Measurements from ENCODE around the gene TGM6.
A peak's percentile ranks its signal among the peaks of the same experiment; 100 is the strongest.

TGM6 gene

DNA sequence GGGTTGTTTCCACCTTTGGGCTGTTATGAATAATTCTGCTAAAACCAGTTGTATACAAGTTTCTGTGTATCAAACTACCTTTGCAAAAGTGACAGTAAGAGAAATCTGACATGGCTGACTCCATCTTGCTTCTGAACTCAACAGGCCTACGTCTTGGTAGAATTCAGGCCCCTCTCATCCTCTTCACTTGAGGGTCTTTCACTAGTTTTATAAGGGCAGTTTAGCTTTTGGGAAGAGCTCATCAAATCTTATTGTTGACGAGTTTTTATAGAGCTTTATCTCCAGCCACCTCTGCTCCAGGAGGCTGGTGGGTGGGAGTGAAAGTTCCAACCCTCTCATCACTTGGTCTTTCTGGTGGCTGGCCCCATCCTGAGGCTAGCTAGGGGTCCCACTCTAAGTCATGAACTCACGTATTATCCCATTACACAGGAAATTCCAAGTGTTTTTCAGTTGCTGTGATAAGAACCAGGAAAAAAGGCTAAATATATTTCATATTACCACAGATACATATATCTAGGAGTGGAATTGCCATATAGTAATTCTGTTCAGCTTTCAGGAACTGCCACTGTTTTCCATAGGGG is 78.3 kb downstream of the TGM6 start:
- no peak for DNase-seq (ENCODE audit: low read depth)

DNA sequence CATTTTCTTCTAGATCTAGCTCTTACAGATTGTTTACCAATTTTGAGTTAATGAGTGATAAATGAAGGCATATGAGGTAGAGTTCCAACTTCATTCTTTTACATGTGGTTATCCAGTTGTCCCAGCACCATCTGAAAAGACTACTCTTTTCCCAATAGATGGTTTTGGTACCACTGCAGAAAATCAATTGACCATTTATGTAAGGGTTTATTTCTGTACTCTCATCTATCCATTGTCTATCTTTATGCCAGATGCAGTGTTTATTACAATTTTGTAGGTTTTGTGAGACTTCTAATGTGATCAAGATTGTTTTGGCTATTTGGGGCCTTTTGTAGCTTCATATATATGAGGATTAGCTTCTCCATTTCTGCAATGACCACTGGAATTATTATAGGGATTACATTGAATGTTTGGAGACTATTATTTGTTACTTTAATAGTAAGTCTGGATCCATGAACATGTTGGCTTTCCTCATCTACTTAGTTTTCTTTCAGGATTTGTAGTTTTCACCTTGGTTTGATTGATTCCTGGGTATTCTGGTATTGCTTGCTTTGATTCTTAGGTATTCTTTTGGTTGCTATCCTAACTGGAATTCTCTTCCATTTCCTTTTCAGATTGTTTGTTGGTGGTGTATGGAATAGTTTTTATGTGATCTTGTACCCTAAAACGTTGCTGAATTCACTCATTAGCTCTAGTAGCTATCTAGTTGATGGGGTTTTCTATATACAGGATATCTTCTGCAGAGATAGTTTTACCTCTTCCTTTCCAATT is 79.5 kb downstream of the TGM6 start:
- DNase-seq (ENCODE audit: low read depth): no peak

DNA sequence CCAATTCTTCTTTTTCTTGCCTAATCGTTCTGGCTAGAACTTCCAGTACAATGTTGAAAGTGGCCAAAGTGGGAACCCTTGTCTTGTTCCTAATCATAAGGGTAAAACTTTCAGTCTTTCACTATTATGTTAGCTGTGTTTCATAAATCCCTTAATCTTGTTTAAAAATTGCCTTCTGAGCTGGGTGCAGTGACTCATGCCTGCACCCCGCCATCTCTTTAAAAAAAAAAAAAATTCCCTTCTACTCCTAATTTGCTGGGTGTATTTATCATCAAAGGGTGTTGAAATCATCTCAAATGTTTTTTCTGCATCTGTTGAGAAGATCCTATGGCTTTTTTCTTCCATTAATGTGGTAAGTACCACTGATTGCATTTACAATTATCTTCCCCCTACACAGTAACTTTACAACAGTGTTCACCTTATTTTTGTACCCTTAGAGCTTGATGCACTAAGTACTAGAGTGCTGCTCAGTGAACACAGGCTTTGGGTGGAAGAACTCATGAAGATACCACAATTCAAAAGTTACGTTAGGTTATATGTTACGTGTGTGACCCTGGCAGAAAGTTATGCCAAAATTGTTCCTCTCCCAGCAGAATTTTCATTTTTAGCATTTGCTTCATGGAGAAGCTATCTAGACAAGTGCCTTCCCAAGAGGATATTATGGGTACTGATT is 80.2 kb downstream of the TGM6 start:
- DNase-seq (ENCODE audit: low read depth): no peak

DNA sequence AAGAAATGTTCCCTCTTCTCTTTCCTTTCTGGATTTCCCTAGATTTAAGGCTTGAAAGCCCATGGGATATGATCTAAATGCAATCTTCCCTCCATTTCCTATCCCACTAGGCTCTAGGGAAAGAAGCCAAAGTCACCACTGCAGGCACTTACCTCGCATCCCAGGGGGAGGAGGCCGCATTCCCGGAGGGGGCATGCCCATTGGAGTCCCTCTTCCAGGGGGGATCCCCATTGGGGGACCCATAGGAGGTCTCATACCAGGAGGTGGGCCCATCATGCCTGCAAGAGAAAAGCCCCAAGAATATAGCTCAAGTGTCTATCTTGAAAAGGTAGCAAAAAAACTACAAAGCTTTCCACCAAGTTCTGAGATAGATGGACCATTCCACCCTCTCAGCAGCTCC is 81.8 kb downstream of the TGM6 start:
- DNase-seq (ENCODE audit: low read depth): no peak

DNA sequence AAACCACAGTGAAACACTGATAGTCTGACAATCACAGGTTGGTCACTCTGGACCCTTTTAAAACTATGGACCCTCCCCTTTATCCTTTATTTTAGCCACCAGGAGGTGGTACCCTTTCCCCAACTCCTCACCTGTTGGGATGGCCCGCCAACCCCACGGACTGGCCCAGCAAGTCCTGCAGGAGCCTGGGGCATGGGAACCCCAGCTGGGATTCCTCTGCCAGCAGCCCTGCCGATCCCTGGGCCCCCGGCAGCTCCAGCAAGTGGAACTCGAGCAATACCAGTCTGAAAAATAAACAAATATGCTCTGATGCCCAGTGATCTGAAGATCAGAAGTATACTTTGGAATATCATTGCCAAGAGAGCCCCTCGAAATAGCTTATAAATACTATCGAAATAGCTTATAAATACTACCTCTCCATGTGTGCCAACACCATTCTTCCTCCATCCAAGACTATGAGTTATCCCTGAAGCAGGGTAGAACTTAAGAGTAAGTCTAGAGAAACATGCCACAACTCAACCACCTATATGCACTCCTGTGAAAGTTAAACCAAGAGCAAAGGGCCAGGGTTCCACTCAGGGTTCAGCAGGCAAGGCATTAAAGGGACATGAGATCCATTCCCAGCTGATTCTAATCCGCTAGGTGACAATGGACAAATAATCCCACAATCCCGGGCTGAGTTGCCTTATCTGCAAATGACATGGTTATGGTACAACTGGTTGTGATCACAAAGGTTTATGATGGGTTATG is 83.1 kb downstream of the TGM6 start:
- DNase-seq (ENCODE audit: low read depth): no peak

DNA sequence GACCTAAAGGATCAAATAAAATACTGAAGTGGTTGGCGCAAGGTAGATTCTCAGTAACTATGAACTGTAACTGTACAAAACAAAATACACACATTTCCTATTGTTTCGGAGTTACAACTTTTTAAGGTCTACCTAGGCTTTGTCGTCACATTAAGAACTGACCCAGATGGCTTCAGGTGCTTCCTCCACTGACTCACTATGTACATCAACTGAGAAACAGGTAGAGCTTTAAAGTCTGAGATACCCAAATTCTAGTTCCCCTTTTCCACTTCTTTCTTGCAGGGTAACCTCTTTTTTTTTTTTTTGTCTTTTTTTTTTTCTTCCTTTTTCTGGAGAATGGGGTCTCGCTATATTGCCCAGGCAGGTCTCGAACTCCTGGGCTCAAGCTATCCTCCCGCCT is 84.4 kb downstream of the TGM6 start:
- no peak for DNase-seq (ENCODE audit: low read depth)

DNA sequence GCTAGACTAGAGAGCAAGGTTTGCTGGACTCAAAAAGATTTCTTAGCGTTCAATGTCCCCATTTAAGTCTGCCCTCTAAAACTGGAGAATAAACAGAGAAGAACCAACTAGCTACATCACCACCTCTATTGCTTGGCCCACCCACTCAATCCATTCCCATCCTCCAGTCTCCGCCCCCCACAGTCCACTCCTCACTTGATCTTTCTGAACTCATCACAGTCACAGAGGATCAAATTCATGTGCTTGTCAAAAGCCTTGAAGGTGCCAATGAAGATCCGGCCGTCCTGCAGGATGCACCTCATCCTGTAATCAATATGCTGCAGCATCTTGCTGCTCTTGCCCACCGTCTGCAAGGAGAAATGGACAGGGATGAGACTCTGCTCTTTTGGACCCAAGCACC is 86.7 kb downstream of the TGM6 start:
- no peak for DNase-seq (ENCODE audit: low read depth)

DNA sequence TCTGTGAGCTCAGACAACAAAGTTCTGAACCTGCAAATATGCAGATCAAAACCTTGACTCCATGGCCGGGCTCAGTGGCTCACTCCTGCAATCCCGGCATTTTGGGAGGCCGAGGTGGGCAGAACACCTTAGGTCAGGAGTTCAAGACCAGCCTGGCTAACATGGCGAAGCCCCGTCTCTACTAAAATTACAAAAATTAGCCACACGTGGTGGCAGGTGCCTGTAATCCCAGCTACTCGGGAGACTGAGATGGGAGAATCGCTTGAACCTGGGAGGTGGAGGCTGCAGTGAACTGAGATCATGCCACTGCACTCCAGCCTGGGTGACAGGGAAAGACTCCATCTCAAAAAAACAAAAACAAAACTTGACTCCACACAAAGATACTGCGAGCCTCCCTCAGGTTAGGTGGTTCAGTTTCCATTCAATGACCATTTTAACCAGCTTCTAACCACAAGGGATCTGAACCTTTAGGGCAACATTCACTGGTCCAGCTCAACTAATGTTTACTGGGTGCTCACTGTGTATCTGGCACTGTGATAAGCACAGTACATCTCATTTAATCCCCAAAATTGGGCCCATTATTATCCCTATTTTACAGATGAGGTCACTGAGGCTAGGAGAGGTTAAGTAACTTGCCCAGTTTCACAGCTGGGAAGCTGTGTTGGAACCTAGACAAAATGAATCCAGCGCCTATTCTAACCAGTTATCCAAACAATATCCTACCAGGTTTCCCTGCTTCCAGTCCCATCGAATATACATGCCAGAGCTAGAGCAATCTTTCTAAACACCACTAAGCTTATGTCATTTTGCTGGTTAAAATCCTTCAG is 88.1 kb downstream of the TGM6 start:
- no peak for DNase-seq (ENCODE audit: low read depth)

DNA sequence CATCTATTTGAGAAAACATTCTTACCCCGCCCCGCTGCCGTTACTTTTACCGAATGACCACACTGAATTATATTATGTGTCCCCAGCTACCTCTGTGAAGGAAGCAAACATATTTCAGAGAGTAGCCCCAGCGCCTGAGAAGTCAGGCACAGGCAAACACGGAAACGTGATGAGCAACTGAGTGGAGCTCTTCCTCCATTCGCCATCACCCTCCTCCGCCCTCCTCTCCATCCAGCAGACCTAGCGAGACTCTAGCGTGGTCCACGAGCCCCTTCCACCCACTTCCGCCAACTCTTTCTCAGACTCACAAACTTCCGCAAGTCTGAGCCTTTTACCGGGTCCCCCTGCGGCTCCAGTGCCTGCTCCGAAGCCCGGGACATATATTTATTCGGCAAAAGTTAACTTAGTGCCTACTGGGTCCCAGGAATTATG is 89.3 kb downstream of the TGM6 start:
- no peak for DNase-seq (ENCODE audit: low read depth)

DNA sequence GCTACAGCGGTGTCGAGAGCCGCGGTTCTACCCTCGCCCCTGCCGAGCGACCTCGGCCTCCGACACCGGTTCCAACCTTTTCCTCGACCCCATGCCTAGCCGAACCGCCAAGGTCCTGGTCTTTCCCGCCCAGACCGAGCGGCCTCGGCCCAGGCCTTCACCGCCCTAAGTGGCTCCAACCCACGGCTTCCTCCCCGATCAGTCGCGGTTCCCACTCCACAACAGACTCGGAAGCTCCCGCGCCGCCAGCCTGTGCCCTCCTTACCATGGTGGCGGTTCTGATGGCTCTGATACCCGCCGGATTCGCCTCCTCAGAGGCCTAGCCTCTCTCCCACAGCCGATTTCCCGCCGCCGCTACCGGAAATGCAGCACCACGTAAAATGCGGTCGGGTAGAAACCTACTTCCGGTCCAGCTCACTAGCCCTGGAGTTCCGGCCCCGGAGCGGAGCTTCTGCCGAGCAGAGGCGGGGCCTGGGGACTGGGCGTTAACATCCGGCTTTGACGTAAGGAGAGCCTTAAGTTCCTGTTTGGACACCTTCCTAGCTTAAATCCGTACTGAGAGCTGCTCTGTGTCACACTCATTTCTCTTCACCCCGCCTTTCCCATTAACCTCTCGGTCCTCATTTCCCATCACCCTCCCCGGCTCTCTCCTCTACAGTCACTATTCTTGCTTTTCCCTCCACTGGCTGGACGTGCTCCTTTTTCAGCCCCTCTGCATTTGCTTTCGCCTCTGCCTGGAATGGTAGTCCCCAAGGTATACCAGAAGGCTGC is 89.9 kb downstream of the TGM6 start, which contains the start of gene SNRPB:
Gene SNRPB, minus strand, starts transcription at position 367 of the 771 bp plus-strand sequence. Its CDS starts 99 bp downstream, at position 268.
- DNase-seq (ENCODE audit: low read depth): peak; percentile 98

DNA sequence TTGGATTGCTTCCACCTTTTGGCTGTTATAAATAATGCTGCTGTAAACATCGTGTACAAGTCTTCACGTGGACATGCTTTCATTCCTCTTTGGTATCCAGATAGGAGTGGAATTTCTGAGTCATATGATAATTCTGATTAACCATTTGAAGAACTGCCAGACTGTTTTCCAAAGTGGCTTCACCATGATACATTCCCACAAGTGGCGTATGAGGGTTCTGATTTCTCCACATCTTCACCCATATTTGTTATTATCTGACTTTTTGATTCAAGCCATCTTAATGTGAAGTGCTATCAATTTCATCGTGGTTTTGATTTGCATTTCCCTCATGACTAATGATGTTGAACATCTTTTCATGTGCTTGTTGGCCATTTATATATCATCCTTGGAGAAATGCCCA is 92.8 kb downstream of the TGM6 start:
- no peak for DNase-seq (ENCODE audit: low read depth)

DNA sequence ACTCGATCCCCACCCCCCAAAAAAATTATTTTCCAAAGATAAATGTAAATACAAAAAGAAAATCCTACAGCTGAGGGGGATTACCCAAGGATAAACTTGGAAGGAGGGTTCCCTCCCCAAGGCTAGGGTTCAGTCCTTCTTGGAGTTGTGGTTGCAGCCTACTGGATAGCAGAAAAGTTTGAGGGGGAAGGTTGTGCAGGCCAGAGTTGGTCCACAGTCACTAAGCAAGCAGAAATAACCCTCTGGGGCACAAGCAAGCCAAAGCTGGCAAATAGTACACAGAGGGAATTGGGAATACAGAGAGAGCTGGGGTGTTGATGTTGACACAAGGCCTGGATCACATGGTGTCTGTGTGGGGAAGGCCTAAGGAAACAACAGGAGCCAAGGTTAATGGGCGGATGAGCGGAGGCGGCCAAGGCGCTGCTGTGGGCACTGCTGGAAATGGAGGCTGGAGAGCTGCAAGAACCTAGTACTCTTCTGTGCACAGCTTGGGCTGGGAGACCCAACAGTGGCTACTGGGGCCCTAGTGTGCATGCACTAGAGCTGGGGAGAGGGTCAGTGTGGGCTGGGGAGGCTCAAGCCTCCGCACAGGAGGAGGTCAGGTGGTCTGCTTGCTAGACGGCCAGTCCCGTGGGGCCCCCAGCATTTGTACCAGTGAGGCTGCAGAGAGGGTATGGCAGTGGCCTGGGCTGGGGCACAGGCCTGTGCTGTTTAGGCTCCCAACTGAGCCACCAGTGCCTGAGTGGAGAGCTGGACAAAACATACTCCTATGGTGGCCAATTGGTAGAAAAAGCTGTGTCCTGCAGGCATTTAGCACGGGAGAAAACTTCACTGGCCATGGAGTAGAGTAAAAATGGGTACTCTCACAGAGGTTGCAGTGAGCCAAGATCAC is 95.4 kb downstream of the TGM6 start:
- DNase-seq (ENCODE audit: low read depth): no peak

DNA sequence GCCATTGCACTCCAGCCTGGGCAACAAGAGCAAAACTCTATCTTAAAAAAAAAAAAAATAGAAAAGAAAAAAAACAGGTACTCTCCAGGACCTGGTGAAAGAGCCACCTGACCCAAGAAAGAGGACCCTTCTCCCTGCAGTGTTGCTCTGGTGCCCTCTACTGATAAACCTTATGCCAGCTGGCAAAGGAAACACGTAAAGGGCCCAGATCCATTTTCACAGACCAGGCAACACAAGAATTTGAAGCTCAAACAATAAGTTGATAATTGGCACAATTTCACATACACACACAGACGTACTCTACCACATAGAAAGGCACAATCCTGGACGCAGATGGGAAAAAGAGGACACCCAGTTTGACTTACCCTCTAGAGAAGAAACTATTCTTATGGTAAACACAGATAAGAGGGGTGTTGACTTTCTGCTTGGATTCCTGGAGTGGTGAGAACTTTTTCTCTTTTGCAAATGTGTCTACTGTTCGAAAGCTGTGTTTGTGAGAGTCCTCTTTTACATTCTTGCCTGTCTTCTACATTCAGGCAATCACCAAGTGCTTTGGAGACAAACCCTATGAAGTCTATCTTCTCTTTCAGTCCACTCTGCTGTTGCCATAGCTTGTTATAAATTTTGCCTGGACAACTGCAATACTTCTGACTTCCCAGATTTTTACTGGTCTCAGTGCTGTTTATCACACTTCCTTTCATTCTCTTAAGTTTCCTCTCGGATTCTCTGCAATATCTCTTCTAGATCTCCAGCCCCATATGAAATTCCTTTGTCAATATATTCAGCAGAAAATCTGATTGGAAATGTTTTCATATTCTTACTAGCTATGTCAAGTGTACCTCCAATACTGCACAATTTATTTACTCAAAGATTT is 96.3 kb downstream of the TGM6 start:
- no peak for DNase-seq (ENCODE audit: low read depth)

DNA sequence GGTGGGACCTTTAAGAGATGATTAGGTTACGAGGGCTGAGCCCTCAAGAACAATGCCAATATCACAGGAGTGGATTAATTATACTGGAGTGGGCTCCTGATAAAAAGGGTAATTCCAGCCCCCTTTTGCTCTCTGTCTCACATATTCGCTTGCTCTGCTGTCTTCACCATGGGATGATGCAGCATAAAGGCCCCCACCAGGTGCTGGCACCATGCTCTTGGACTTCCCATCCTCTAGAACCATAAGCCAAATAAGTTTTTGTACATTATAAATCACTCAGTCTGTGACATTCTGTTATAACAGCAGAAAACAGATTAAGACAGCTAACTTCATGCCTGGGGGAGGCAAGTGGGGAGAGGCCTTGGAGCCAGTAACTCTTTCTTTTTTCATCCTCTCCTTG is 99.7 kb downstream of the TGM6 start:
- DNase-seq (ENCODE audit: low read depth): no peak

All from stromal cell of bone marrow (primary cell).